HG03571 (cell line): ENCODE data around the gene TTC34.

Experiments
- ATAC-seq: cut with Tn5 transposase; IDR thresholded peaks from one replicate; pipeline ENCODE4 v1.9.1; 2021; ENCODE audit not compliant: unreplicated experiment

TTC34 gene

DNA sequence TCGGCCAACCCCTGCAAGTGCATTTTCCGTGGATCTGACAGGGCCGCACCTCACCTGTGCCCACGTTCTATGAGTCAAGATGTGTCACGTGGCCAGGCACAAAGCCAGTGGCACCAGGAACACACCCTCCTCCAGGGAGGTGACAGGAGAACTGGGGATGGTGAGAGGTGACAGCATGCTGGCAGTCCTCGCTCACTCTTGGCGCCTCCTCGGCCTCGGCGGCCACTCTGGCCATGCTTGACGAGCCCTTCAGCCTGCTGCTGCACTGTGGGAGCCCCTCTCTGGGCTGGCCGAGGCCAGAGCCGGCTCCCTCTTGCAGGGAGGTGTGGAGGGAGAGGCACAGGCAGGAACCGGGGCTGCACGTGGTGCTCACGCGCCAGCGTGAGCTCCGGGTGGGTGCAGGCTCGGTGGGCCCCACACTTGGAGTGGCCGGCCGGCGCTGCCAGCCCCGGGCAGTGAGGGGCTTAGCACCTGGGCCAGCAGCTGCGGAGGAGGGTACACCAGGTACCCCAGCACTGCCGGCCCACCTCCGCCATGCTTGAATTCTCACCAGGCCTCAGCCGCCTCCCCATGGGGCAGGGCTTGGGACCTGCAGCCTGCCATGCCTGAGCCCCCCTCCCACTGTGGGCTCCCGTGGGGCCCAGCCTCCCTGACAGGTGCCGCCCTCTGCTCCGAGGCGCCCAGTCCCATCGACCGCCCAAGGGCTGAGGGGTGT is 11.6 kb upstream of the TTC34 start:
- ATAC-seq: no peak

DNA sequence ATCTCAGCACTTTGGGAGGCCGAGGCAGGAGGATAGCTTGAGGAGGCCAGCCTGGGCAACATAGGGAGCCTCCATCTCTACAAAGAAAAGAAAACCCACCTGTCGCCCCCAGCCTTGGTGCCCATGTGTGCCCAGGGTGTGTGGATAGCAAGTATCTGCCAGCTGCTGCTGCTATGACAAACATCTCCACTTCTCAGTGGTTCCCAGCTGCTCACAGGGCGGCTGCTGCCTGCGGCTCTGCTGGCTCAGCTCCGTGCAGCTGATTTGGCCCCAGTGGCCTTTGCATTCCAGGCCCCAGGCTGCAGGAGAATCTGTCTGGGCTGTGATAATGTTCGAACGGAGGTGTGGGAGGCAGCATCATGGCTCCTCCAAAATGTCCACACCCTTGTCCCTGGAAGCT is 10.6 kb upstream of the TTC34 start:
- ATAC-seq: no peak

DNA sequence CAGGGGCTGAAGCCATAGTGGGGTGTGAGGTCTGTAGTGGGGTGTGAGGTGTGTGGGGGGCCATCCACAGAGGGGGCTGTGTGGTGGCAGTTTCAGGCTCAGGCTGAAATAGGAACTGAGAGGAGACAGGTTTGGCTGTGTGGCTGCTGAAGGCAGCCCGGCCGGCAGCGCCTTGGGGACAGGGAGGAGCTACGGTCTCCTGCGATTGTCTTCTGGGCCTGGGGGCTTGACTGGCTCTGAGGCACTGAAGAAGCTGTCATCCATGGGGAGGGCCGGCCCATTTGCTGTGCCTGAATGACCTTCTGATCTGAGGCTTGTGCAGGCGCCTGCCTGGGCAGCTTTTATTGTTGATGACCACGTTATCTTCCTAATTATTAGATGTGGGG is 10.0 kb upstream of the TTC34 start:
- ATAC-seq: no peak

DNA sequence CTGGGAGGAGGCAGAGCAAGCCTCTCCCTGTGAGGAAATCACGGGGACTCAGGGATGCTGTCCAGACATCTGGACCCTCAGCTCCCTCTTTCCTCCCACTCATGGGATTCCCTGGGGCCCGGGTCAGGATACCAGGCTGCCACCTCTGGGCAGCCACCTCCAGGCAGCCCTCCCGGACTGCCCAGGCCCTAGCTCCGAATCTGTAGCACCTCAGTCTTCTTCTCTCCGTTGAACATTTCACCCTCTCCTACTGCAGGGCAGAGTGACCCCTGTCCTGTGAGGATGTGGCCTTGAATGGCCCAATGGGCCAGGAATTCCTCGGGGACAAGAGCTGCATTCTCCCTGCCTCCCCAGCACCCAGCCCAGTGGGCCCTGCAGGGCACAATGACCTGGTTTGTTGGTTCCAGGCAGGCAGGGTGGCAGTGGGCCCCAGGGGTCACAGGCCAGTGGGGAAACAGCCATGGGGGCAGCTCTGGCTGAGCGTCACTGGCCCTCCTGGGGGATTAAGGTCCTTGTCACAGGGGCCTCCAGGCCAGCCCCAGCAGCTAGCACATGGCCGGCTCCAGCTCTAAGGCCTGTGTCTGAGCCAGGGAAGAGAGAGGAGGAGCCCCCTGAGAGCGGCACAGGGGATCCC is 9.5 kb upstream of the TTC34 start:
- no peak for ATAC-seq

DNA sequence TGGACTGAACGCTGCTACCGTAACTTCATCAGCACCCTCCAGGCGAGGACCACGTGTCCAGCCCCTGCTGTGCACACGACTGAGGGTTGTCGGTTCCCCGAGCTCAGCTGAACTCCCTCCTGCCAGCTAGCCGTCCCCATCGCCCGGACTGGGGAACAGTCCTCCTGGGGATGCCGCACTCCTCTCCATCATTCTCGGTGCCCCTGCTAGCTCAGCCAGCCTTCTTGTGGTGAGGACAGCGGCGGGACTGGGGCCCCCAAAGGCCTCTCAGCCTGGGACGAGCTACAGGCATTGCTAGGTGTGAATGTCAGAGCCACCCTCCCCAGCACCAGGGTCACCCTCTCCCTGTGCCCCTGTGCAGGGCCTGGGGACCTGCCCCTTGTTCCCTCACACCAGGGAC is 8.8 kb upstream of the TTC34 start:
- no peak for ATAC-seq

DNA sequence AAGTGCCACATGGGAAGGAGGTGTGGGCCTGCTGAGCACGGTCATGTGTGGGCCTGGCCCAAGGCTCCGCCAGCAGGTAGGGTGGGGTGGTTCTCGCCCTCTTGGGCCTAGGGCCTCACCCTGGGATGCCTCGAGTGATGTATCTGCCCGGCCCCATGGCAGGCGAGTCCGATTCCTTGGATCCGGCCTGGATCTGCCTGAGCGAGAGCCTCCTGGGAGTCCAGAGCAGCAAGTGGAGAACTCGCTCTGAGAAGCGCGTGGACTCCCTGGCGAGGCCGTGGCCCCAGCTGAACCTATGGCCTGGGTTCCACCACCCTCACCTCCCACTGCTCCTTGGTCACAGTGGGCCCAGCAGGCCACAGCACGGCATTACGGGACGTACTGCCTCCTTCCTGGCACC is 8.2 kb upstream of the TTC34 start:
- ATAC-seq: no peak

DNA sequence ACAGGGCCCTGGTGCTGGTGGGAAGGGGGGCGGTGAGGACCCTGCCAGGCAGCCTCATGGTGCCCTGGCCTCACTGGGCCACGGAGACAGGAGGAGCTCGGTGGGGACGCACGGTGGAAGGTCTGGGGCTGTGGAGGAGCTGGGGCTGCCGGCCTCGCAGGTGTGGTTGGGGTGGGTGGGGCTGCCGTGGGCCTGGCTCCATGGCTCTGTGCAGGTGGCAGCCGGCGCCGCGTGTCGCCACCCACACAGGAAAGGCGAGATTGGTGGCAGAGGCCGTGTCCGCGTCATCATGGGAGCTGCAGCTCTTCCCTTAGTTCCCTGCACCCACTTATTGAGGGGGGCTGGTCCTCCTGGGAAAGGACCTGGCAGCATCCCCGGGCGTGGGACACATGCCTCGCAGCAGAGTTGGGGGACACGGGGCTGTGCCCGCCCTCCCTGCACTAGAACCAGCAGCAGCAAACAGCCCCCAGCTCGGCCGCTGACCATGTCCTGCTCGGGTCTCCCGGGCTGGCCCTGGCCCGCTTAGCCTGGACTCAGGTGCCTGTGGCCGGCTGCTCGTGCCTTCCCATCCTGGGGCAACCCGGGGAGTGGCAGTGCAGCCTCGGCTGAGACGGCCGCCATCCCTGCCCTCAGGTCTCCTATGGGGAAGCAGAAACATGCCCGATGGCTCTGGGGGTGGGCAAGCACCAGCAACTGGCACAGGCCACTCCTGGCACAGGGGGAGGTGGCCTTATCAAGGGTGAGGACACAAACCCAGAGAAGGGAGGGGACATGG is 7.5 kb upstream of the TTC34 start:
- ATAC-seq: no peak

DNA sequence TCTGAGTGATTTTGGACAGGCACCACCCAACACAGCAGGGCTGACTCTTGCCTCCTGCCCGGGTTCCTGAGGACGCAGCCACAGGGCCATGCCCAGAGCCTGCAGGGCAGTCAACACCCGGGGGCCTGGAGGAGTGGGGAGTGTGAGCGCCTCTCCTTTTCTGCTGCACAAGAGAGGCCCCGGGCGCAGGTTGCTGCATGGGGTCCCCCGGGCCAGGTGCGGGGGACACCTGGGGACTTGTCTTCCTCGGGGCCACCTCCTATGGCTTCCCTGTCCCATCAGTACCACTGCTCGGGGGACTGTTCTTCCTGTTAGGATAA is 6.9 kb upstream of the TTC34 start:
- ATAC-seq: no peak

DNA sequence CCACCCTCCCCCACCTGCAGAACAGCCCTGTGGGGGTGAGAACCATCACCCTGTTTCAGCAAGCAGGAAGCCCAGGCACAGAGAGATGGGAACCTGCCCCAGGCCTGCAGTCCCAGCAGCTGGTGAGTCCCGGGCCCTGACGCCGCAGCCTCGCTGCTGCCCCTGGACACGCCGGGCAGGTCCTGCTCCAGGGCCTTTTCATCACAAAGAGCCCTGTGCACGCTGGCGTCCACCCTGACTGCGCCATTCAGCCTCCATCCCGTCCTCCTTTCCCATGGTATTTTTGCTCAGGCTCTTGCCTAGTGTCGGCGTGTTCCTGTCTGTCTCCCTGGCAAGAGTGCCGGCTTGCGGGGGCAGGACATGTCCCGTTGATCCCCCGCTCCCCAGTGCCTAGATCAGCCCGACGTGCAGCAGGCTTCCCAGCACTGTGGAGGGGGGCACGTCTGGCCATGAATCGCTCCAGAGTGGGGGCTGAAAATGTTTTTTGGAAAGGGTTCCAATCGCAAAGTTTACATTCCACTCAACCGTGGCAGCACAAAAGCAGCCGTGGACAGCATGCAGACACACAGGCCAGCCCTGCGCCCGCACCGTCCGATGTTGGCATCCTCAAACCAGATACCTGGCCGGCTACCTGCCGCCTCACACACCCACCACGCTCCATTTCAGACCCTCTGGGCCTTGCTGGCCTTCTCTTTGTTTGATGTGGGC is 6.3 kb upstream of the TTC34 start:
- no peak for ATAC-seq

DNA sequence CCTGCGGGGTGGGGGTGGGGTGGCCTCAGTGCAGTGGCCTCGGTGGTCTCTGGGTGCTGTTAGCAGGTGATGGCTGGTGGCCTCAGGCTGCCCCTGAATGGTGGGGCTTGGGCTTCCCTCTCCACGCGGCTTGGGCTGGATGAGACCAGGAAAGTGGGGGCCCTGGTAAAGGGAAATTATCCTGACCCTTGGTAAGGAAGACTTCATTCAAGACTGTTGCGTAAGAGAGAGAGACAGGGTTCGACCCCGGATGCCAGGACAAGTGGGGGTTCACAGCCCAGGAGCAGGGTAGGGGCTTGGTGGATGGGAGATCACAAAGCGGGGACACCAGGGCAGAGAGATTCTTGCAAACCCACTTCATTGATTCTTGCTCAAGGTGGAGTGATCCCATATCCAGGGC is 5.5 kb upstream of the TTC34 start:
- no peak for ATAC-seq

DNA sequence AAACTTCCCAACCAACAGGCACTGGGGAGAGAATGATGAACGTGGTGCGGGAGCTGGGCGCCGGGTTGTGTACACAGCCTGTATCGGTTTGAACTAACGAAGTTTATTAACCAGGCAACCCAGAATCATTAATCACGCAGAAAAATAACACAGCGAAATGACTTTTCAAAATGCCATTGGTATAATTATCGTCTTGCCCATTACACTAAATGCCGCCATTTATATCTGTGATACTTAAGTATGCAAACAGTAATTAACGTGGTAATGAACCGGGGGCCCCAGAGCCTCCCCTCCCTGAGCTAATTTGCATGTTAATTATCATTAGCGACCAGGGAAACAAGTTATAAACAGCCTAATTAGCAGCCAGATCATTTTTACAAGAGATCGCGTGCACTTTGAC is 5.1 kb upstream of the TTC34 start:
- ATAC-seq: no peak

DNA sequence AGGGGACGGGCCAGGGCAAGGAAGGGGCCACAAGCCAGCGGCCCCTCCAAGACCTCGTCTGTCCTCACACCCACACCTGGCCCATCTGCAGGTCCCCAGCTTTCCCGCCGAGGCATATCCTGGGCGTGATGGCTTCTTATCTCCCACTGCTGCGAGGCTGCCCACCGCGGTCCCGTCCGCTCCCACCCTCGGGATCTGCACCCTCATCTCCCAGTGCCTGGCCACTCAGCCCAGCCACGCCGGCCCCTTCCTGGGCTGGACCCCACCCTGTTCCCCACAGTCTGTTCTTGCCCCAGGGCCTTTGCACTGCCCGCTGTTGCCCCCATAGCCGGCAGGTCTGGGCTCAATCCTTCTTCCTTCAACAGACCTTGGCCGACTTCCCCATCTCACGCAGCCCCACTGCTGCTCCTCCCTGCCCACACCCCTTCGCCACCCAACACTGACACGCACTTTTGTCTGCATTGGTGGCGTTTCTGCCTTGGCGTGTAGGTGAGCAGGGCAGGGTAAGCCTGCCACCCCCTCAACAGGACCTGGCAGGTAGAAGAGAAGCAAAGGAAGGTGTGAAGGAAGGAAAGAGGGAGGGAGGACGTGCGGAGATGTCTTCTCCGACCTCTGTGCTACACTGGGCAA is 4.4 kb upstream of the TTC34 start:
- ATAC-seq: no peak

DNA sequence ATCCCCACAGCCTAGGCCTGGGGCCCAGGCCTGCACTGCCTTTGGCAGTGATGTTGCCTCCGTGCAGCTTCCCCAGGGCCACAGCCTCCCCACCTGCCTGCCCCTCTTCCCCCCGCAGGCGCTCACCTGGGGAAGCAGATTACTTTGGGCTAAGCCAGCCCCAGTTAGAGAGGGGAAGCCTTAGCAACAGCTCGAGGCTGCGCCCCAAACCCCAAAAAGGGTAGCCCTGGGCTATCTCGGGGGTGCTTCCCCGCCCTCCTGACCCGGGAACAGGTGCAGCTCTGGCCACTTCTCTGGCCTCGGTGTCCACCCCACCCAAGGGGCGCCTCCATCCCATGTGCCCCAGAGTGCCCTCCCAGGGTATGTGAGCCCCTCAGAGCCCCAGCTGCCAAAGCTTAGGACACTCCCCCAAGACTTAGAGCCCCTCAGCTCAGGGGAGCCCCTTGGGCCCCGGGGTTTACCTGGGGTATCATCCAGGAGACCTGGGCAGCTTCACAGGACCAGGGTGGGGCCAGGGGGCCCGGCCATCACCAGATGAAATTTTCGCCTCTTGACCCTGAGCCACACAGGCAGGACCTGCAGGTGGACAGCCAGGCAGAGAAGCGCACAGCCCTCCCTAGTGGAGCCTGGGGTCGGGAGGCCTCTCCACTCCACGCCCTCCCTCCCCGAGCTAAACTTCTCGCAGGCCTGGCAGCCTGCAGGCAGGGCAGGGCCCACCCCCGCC is 3.3 kb upstream of the TTC34 start:
- ATAC-seq: no peak

DNA sequence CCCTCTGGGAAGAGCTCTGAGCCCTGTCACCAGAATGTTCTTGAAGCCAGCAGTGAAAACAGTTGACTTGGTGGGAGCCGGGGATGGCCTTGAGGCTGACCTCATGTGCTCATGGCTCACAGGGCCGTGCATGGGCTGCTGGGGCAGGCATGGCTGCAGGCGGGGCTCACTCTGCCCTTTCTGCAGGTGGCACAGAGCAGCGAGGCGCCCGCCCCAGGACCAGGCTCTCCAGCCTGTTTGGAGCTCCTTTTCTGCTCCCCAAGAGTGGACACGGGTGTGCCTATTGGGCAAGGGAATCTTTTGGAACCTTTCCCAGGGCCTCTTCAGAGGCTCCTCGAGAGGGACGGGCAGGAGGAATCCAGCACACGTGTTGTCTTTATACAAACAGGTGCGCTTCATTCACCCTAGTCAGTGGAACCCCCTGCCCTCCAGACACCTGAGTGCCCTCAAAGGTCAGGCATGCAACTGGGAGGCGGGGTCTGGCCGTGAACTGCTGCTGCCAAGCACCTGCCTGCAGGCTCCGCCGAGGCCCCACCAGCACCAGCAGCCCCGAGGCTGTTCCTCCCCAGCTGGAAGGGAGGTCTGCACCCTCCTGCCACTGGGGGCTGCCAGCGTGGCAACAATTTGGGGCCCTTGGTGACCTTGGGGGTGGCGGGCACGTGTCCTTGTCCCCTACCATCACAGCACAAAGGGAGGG is 2.6 kb upstream of the TTC34 start:
- ATAC-seq: no peak

DNA sequence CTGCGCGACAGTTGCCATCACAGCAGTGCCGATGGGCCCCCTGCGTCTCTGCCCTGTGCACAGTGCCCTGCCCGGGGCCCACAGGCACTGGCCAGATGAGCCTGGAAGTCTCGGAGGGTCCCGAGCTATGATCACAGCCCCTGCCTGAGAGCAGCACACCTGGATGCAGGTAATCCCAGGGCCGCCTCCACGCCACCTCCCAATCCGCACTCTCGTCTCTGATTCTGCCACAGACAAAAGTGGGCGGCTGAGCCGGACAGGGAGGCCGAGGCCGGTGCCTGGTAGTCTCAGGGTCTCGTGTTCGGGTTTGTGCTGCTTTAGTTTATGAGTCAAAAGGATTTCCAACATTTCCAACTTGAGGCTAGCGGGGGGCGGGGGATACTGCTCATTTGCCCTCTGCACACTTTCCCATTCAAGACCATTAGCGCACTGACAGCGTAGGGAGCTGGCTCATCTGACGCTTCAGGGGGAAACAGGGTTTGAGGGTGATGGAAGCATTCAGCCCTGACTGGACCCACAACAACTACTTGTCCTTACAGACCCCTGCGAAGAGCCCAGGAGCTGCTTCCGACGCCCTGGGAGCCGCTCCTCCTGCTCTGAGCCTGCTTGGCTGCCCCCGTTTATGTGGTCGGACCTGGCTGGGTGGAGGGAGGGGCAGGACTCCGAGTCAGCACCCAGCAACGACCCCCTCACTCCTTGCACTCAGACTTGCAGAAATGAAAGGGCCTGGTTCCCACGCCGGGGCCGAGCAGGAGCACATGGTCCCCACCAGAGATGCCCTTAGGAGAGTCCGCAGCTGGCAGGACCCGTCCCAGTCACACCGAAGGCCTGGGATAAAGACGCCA is 1.8 kb upstream of the TTC34 start:
- no peak for ATAC-seq

DNA sequence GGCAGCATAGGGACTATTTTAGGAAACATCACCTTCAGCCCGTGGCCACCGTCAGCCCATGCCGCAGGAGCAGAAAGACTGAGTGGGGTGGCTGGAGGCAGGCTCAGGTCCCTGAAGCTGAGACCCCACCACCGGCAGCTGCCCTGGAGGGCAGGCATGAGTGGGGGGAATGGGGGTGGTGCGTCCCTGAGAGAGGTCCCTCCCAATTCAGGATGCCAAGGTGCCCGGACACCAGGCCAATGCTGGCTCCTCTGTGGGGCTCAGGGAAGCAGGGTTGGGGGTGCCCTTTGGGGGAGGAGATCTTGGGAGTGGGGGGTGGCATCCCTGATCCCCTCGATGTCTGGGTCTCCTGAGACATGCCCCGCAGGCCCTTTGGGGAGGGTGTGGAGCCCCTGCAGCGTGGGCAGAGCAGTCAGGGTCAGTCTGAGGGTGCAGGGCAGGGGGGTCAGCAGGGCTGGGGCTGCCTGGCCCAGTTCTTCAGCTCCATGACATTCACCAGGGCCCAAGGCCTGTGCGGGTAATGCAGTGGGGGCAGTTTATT is 998 bp upstream of the TTC34 start:
- no peak for ATAC-seq

DNA sequence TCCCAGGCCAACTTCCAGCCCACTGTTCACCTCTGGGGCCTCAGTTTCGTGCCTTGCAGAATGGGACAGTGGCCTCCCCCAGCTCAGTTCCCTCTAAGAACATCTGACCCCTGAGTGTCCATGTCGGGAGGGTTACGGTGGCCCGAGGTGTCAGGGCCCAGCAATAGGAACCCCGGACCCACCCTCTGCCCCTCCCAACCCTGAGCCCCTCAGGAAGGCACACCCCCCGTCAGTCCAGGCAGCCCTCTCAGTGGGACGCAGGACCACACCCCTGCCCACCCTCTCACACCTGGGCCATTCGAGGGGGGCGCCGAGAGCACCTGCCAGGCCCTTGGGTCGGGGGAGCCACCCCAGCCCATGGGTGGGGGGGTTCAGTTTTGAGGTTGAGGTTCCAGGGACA is 447 bp downstream of the TTC34 start:
- ATAC-seq: no peak

DNA sequence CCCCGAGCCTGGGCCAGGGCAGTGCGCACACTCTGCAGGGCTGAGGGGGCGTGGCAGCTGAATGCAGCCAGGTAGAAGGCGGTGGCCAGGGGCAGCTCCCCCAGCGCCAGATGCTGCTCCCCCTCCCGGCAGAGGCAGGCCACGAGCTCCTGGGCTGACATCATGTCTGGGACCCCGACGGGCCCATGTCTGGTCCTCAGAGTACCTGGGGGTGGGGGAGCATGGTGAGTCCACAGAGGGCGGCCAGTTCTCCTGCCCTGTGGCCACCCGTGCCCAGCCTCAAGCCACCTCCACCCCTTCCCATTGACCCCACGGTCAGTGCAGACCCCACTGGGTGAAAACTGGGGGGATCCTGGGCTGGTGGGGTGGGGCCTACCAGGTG is 838 bp downstream of the TTC34 start:
- ATAC-seq: no peak
